SU-DHL-6 (cell line): ENCODE results near the gene KSR2.

Source experiments
- CTCF ChIP-seq: fragments of 200-600 bp; sonication (generic); IDR thresholded peaks from one replicate; pipeline ENCODE4 v1.5.1; 2017; ENCODE audit warnings: antibody characterized with exemption, mild to moderate bottlenecking, low read length, moderate library complexity; ENCODE audit not compliant: insufficient read depth, poor library complexity, severe bottlenecking
- EZH2phosphoT487 ChIP-seq: fragments of 200-600 bp; sonication (generic), shearing (Covaris generic); conservative IDR thresholded peaks from 2 replicates; pipeline ENCODE4 v1.6.1; 2018; ENCODE audit warnings: mild to moderate bottlenecking, antibody characterized with exemption, low read length, moderate library complexity, mixed read lengths

GRCh38 chr12:117594481-117594880, 374.3 kb downstream of the KSR2 start:
- TF ChIP-seq CTCF (no peak), EZH2phosphoT487 (no peak)
